Testis (tissue), 3 donors: Measurements from ENCODE around the gene R3HCC1L. TPM values are rescaled to one million over a fixed set of nuclear protein-coding genes. Genes with fewer than 3 reads are reported as not detected.

ENCODE experiments used
- DNase-seq: peaks from one replicate; pipeline ENCODE4 v3.0.0-alpha.2; 2019
- H3K27ac ChIP-seq, 2 donors: fragments of 200-600 bp; sonication (generic); one replicate each; pipeline ENCODE4 v1.5.1; 2019
- H3K27me3 ChIP-seq: fragments of 200-600 bp; sonication (generic); one replicate; pipeline ENCODE4 v1.5.1; 2019
- H3K36me3 ChIP-seq: fragments of 200-600 bp; sonication (generic); one replicate; pipeline ENCODE4 v1.5.1; 2017; ENCODE audit warnings: low read depth; ENCODE audit errors: missing control alignments
- H3K4me1 ChIP-seq: fragments of 200-600 bp; sonication (generic); one replicate; pipeline ENCODE4 v1.5.1; 2019
- H3K4me3 ChIP-seq, 2 donors: fragments of 200-600 bp; sonication (generic); one replicate each; pipeline ENCODE4 v1.5.1; 2017 to 2019
- H3K9me3 ChIP-seq: fragments of 200-600 bp; sonication (generic); one replicate; pipeline ENCODE4 v1.5.1; 2017
- POLR2A ChIP-seq: fragments of 450-650 bp; IDR thresholded peaks from one replicate; pipeline ENCODE4 v1.6.1; 2017; ENCODE audit warnings: antibody characterized with exemption, mild to moderate bottlenecking, moderate library complexity
- WGBS, 2 donors: methylation state at CpG; one replicate each; pipeline ENCODE4 v1.1.5; 2018; 5-methylcytosine and 5-hydroxymethylcytosine counted together
- intact Hi-C: fragments of 100-400 bp; cut with DNase I; formaldehyde crosslinking; loops from one replicate; pipeline ENCODE4 v1.15.1; 2023; ENCODE audit warnings: low total_unique reads
- polyA plus RNA-seq: library from polyadenylated mRNA; stranded (reverse); fragments of 350-450 nt; fragmentation: Illumina TruSeq; extraction: RNeasy Lipid Tissue Mini Kit (QIAGEN cat#74804); gene quantifications from one replicate; pipeline ENCODE4 v1.2.3, GENCODE V29; 2014; ENCODE audit warnings: low read depth, low replicate concordance; ENCODE audit not compliant: insufficient read depth
- total RNA-seq, 2 donors: library from RNA; depleted of rRNA; stranded (reverse); fragments of >200 nt; gene quantifications; one replicate each; pipeline ENCODE4 v1.2.3, GENCODE V29; 2016
- TF ChIP-seq, protein P1 (sequence below), 3 experiments: fragments of 450-650 bp in 2 of 3; fragments of 200-600 bp in 1 of 3; sonication (generic) in 1 of 3; IDR thresholded peaks; one replicate each; pipeline ENCODE4 v1.5.1; 2016 to 2019; ENCODE audit warnings: antibody characterized with exemption in 3 of 3, mild to moderate bottlenecking in 2 of 3, moderate library complexity in 1 of 3

The R3HCC1L gene
- total and polyA plus RNA-seq, 3 donors from 2014 or later, result 36.9 to 39.5 (median 38.5) TPM

GRCh38 chr10:98242823-98243222, 108.4 kb downstream of the R3HCC1L start:
- H3K4me3 ChIP-seq, result no peak overlapping the region
- 67 to 91% methylated on average over 1 of the region's 1 CpG for WGBS, 2 donors
- H3K27me3 ChIP-seq, result no peaks in the 10 kb centered on the region
- no peaks in the 10 kb centered on the region for H3K36me3 ChIP-seq
- no peaks in the 10 kb centered on the region for H3K4me1 ChIP-seq
- TF ChIP-seq, protein P1, sequence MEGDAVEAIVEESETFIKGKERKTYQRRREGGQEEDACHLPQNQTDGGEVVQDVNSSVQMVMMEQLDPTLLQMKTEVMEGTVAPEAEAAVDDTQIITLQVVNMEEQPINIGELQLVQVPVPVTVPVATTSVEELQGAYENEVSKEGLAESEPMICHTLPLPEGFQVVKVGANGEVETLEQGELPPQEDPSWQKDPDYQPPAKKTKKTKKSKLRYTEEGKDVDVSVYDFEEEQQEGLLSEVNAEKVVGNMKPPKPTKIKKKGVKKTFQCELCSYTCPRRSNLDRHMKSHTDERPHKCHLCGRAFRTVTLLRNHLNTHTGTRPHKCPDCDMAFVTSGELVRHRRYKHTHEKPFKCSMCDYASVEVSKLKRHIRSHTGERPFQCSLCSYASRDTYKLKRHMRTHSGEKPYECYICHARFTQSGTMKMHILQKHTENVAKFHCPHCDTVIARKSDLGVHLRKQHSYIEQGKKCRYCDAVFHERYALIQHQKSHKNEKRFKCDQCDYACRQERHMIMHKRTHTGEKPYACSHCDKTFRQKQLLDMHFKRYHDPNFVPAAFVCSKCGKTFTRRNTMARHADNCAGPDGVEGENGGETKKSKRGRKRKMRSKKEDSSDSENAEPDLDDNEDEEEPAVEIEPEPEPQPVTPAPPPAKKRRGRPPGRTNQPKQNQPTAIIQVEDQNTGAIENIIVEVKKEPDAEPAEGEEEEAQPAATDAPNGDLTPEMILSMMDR (IDR thresholded peaks at IDR 0.05), result no peak
- no peak for TF ChIP-seq POLR2A
- no peak for DNase-seq
- intact Hi-C loops, result no loop called here
- no peaks in the 10 kb centered on the region for H3K9me3 ChIP-seq
- H3K27ac ChIP-seq, result no peak overlapping the region

GRCh38 chr10:98244141-98244540, 109.7 kb downstream of the R3HCC1L start:
- Histone ChIP-seq H3K27ac (no peak overlapping the region), H3K4me3 (no peak overlapping the region), H3K27me3 (no peaks in the 10 kb centered on the region), H3K36me3 (no peaks in the 10 kb centered on the region), H3K9me3 (no peaks in the 10 kb centered on the region), H3K4me1 (no peaks in the 10 kb centered on the region)
- TF ChIP-seq, protein P1 (IDR thresholded peaks at IDR 0.05), result no peak
- TF ChIP-seq POLR2A, result no peak
- WGBS, 2 donors, result 80 to 85% methylated on average over 5 of the region's 5 CpGs
- intact Hi-C loops, result no loop called here
- no peak for DNase-seq

DNA sequence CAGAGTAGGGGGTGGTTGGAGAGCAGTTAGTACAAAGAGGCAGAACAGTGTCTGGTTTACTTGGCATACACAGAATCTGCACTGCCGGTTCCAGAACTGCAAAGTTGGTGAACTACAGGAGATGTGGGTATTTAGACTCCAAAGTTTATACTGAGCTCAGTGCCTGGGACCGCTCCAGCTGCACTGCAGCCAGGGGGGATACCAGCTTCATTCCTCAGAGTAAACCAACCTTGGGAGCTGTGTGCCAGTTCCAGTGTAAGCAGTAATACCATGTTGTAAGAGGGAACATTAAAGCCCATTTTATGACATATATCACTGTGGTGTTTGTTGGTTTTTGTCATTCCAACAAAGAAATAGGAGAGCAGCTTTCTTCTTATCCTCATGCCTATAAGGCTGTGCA, 110.1 kb downstream of the R3HCC1L start:
- Histone ChIP-seq H3K27me3 (no peaks in the 10 kb centered on the region), H3K27ac (no peak overlapping the region), H3K4me3 (no peak overlapping the region), H3K36me3 (no peaks in the 10 kb centered on the region), H3K4me1 (no peaks in the 10 kb centered on the region), H3K9me3 (no peaks in the 10 kb centered on the region)
- TF ChIP-seq POLR2A, result no peak
- TF ChIP-seq, protein P1 (IDR thresholded peaks at IDR 0.05), result no peak
- intact Hi-C loops, result no loop called here
- no peak for DNase-seq
- WGBS, 2 donors, result 88 to 90% methylated on average over 2 of the region's 2 CpGs

GRCh38 chr10:98246911-98247805, 112.7 kb downstream of the R3HCC1L start:
- Histone ChIP-seq H3K27ac (no peak overlapping the region), H3K36me3 (no peaks in the 10 kb centered on the region), H3K9me3 (no peaks in the 10 kb centered on the region), H3K4me3 (no peak overlapping the region), H3K27me3 (no peaks in the 10 kb centered on the region), H3K4me1 (peaks cover under 1% of the 10 kb centered on the region)
- DNase-seq, result no peak
- TF ChIP-seq POLR2A, result no peak
- TF ChIP-seq, protein P1 (IDR thresholded peaks at IDR 0.05), result no peak
- intact Hi-C loops, result no loop called here
- 45 to 59% methylated on average over 6 of the region's 6 CpGs for WGBS, 2 donors

DNA sequence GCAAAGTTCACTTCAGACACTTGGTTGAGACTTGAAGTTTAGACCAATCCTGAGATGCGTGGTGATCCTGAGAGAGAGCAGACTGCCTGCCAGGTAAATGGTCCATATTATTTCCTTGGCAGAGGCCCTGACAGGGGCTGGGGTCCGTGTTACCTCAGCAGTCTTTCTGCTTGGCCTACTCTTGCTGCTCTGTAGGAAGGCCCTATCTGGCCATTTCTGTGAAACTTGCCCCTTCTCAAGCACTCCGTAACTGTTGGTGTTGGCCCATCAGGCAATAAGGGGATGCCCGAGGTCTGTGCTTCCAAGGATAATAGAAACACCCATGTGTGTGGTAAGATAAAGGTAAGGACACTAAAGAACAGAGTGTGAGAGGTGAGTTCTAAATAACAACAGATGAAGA, 113.6 kb downstream of the R3HCC1L start:
- intact Hi-C loops, result no loop called here
- 86 to 92% methylated on average over 4 of the region's 4 CpGs for WGBS, 2 donors
- Histone ChIP-seq H3K4me3 (no peak overlapping the region), H3K9me3 (no peaks in the 10 kb centered on the region), H3K36me3 (no peaks in the 10 kb centered on the region), H3K4me1 (peaks cover 5% of the 10 kb centered on the region), H3K27me3 (no peaks in the 10 kb centered on the region), H3K27ac (no peak overlapping the region)
- no peak for DNase-seq
- no peak for TF ChIP-seq POLR2A
- TF ChIP-seq, protein P1 (IDR thresholded peaks at IDR 0.05), result no peak
